ENCODE measurements around the gene TAGLN3.

DNA sequence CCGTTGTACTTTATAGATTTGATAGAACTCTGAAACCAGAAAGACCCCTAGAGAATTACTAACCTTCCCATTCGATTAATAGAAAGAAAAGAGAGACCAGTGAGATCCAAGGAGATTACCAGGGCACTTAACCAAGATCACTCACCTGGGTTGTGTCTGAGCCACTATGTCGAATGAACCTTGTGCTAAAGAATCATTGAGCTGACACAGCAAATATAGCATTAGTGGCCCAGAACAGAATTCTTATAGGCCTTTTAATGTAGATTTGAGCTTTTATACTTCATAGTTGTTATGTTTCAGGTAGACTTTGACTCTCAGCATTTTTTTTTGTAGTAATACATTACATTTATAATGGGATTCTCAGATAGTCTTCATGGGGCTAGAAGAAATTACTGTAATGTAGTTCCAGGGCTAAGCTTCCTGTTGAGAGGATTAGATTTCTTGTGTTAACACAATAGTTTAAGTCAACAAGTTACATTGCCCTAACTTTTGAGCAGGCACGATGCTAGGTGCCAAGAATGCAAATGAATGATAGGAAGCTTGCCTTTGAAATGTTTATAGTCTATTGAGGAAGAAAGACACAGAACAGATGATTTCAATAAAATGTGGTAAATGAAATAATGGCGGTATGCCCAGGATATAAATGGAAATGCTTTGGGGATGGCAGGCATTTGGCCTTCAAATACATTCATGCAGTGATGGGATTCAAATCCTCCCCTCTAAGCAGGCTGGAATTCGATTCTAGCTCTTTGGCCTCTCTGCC lies 44.3 kb upstream of the TAGLN3 start:
- no peak for TF ChIP-seq POLR2A (IDR thresholded peaks at IDR 0.05; ENCODE audit: low read length)
- no peak for TF ChIP-seq GATA1 (IDR thresholded peaks at IDR 0.05; ENCODE audit: low read depth, low read length)

Measured in erythroblast (primary cell).